Adrenal gland (tissue), 12 donors: Measurements from ENCODE around the gene PPP1R12C. TPM values are rescaled to one million over a fixed set of nuclear protein-coding genes. Genes with fewer than 3 reads are reported as not detected.

Experiments
- DNase-seq, 7 donors: peaks; one replicate each; pipeline ENCODE4 v3.0.0-alpha.2; 2019 to 2020
- H3K27ac ChIP-seq, 5 donors: fragments of 200-600 bp; sonication (generic) in 4 of 5; 1 replicate in 3 of 5; 2 replicates in 2 of 5; pipeline versions ENCODE4 v1.5.1 to v1.8.0; 2016 to 2020; ENCODE audit warnings: mild to moderate bottlenecking in 1 of 5
- H3K27me3 ChIP-seq: fragments of 200-600 bp; 2 replicates; pipeline ENCODE4 v1.8.0; 2021
- H3K36me3 ChIP-seq, 2 donors: fragments of 200-600 bp; replicated peaks in 1 of 2; 1 replicate in 1 of 2; 2 replicates in 1 of 2; pipeline versions ENCODE4 v1.5.1 to v1.8.0; 2018 to 2022
- H3K4me1 ChIP-seq, 2 donors: fragments of 200-600 bp; replicated peaks in 1 of 2; 1 replicate in 1 of 2; 2 replicates in 1 of 2; pipeline versions ENCODE4 v1.5.1 to v1.8.0; 2018 to 2021
- H3K4me3 ChIP-seq, 4 donors: fragments of 200-600 bp; sonication (generic) in 3 of 4; one replicate each; pipeline ENCODE4 v1.5.1; 2016 to 2018
- H3K9me3 ChIP-seq, 3 donors: fragments of 200-600 bp; sonication (generic) in 1 of 3; replicated peaks in 1 of 3; 1 replicate in 2 of 3; 2 replicates in 1 of 3; pipeline versions ENCODE4 v1.5.1 to v1.8.0; 2016 to 2021
- POLR2A ChIP-seq, 2 donors: fragments of 450-650 bp; IDR thresholded peaks; one replicate each; pipeline ENCODE4 v1.6.1; 2017; ENCODE audit warnings: antibody characterized with exemption in 2 of 2, mild to moderate bottlenecking in 2 of 2, moderate library complexity in 1 of 2
- WGBS, 4 donors: extraction: QIAGEN DNeasy Blood & Tissue Kit in 2 of 4; methylation state at CpG; one replicate each; pipeline versions ENCODE4 v1.1.5 to v1.1.7; 2013 to 2017; 5-methylcytosine and 5-hydroxymethylcytosine counted together
- intact Hi-C, 2 donors: fragments of 100-400 bp; cut with DNase I; formaldehyde crosslinking; loops; one replicate each; pipeline versions ENCODE4 v1.14.1 to v1.15.0; 2022 to 2023
- polyA plus RNA-seq, 3 donors: library from polyadenylated mRNA; stranded (reverse); fragments of 200-250 nt in 2 of 3; fragments of 350-450 nt in 1 of 3; fragmentation: Illumina TruSeq in 1 of 3; extraction: RNeasy Lipid Tissue Mini Kit (QIAGEN cat#74804) in 1 of 3; gene quantifications; one replicate each; pipeline ENCODE4 v1.2.3, GENCODE V29; 2013 to 2014
- total RNA-seq, 9 donors: library from RNA; depleted of rRNA in 4 of 9; stranded (reverse); fragments of >200 nt in 4 of 9; fragments of 120-200 nt in 1 of 9; fragmentation: NEBNext Ultra II Directional in 1 of 9; extraction: Animal tissue kit (Norgen Biotek cat#: 25700) in 1 of 9; gene quantifications; one replicate each; pipeline versions ENCODE4 v1.1.0 to v1.2.4, GENCODE V29; 2013 to 2023
- TF ChIP-seq, protein P1 (sequence below), 6 experiments: fragments of 450-650 bp in 4 of 6; fragments of 200-600 bp in 2 of 6; sonication (generic) in 1 of 6; IDR thresholded peaks; 1 replicate in 5 of 6; 2 replicates in 1 of 6; pipeline versions ENCODE4 v1.5.1 to v1.8.0; 2016 to 2021; ENCODE audit warnings: antibody characterized with exemption in 6 of 6, mild to moderate bottlenecking in 2 of 6, moderate library complexity in 1 of 6
- donor health status: healthy with polysubstance abuse.
- donor health status: Bipolar disorder and iron deficiency.
- donor health status: DM: yes; HTN: yes; CAD: no.
- donor health status: DM: no; HTN: no; CAD: no.
- donor health status: DM: no; HTN: no; CAD: no.
- donor health status: DM: yes; HTN: yes; CAD: no.

PPP1R12C gene
- total and polyA plus RNA-seq, 12 donors: 22.1 to 251 (median 76.2) TPM

- no peak for DNase-seq
- H3K36me3 ChIP-seq: no peaks in the 10 kb centered on the region
- H3K4me3 ChIP-seq: no peak overlapping the region
- peaks cover 26% of the 10 kb centered on the region for H3K27me3 ChIP-seq
- H3K27ac ChIP-seq: no peak overlapping the region
- H3K9me3 ChIP-seq: no peaks in the 10 kb centered on the region
- intact Hi-C loops: no loop called here
- H3K4me1 ChIP-seq: peaks cover 0 to 4% of the 10 kb centered on the region in 2 donors
- TF ChIP-seq, protein P1, sequence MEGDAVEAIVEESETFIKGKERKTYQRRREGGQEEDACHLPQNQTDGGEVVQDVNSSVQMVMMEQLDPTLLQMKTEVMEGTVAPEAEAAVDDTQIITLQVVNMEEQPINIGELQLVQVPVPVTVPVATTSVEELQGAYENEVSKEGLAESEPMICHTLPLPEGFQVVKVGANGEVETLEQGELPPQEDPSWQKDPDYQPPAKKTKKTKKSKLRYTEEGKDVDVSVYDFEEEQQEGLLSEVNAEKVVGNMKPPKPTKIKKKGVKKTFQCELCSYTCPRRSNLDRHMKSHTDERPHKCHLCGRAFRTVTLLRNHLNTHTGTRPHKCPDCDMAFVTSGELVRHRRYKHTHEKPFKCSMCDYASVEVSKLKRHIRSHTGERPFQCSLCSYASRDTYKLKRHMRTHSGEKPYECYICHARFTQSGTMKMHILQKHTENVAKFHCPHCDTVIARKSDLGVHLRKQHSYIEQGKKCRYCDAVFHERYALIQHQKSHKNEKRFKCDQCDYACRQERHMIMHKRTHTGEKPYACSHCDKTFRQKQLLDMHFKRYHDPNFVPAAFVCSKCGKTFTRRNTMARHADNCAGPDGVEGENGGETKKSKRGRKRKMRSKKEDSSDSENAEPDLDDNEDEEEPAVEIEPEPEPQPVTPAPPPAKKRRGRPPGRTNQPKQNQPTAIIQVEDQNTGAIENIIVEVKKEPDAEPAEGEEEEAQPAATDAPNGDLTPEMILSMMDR (IDR thresholded peaks at IDR 0.05): no peak
- TF ChIP-seq POLR2A (IDR thresholded peaks at IDR 0.05): no peak
- 18 to 52% (median 25%) methylated on average over 13 to 61 of the region's 61 CpGs for WGBS, 4 donors
Observed at GRCh38 chr19:55161571-55162322, 44.3 kb upstream of the PPP1R12C start.

DNA sequence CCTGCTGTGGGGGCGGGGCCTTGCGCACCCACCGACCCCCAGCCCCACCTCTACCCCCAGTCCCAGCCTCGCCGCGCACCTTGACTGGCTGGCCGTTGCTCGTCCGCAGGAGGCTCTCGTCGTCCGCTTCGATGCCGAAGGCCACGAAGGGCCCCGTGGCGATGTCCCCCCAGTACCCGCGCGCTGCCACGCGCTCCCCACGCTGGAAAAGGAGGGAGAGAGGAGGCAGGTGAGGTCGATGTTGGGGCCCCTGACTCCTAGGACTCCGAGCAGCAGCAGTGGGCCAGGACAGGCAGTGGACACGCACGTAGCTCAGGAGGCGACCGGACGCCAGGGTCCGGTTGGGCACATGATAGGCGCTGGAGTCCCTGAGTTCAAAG lies 43.5 kb upstream of the PPP1R12C start:
- no peak overlapping the region for H3K27ac ChIP-seq
- intact Hi-C loops: no loop called here
- peaks cover 29% of the 10 kb centered on the region for H3K27me3 ChIP-seq
- no peaks in the 10 kb centered on the region for H3K36me3 ChIP-seq
- 10 to 17% methylated on average over 32 of the region's 32 CpGs; no CpG with 5 or more reads in 2 of the 4 donors for WGBS, 4 donors
- no peak for DNase-seq
- H3K9me3 ChIP-seq: no peaks in the 10 kb centered on the region
- H3K4me3 ChIP-seq: no peak overlapping the region
- TF ChIP-seq, protein P1 (IDR thresholded peaks at IDR 0.05): no peak
- TF ChIP-seq POLR2A (IDR thresholded peaks at IDR 0.05): no peak
- H3K4me1 ChIP-seq: peaks cover 0 to 4% of the 10 kb centered on the region in 2 donors

GRCh38 chr19:55160128-55160985 lies 42.9 kb upstream of the PPP1R12C start:
- TF ChIP-seq POLR2A (IDR thresholded peaks at IDR 0.05): no peak
- TF ChIP-seq, protein P1 (IDR thresholded peaks at IDR 0.05): peak; percentile 69 to 88 (median 74)
- peaks cover 29% of the 10 kb centered on the region for H3K27me3 ChIP-seq
- no peaks in the 10 kb centered on the region for H3K9me3 ChIP-seq
- H3K27ac ChIP-seq: no peak overlapping the region
- peaks cover 0 to 4% of the 10 kb centered on the region in 2 donors for H3K4me1 ChIP-seq
- DNase-seq: peak; percentile 84 to 95 (median 89)
- H3K4me3 ChIP-seq: no peak overlapping the region
- intact Hi-C loops: no loop called here
- WGBS, 4 donors: 4 to 21% (median 8%) methylated on average over 4 to 33 of the region's 33 CpGs
- H3K36me3 ChIP-seq: no peaks in the 10 kb centered on the region
